Breast epithelium (tissue), 3 donors: ENCODE measurements around the gene SLC18A2.

Experiments
- POLR2A ChIP-seq: fragments of 450-650 bp; IDR thresholded peaks from one replicate; pipeline ENCODE4 v1.6.1; 2016; ENCODE audit warnings: antibody characterized with exemption, mild to moderate bottlenecking, moderate library complexity
- POLR2AphosphoS5 ChIP-seq, 3 donors: sonication (generic); formaldehyde crosslinking; IDR thresholded peaks; one replicate each; pipeline ENCODE4 v1.6.1; 2017; ENCODE audit warnings: antibody characterized with exemption in 3 of 3
- TF ChIP-seq, protein P1 (sequence below), 3 donors: fragments of 450-650 bp; IDR thresholded peaks; one replicate each; pipeline ENCODE4 v1.5.1; 2016 to 2017; ENCODE audit warnings: antibody characterized with exemption in 3 of 3, mild to moderate bottlenecking in 3 of 3, moderate library complexity in 3 of 3

DNA sequence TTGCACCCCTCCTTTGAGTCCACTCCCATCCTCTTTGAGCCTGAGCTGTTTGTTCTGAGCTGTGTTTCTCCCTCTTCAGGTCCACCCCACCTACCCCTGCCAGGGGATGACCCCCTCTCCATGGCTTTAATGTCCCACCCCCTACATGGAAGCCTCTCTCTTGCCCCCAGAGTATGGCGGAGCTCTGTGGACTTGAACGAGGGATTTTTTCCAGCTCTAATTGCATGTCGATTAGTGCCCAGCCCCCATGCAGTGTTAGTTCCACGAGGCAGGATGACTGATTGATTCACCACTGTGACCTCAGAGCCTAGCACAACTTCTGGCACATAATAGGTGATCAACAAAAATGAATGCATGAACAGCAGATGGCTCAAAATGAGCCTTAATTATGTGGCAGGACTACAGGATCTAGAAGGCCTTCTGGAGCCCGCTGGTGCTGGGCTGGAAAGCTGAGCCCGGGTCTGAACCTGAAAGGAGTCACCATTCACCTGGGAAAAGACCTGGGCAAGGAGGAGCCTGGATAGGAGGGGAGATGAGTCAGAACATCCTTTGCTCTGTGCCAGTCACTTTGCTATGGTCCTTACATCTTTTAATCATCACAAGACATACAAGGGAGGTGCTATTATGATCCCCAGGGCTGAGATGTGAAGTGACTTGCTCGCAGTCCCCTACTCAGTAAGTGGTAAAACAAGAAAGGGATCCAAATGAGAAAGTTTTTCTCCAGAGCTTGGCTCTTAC lies 17.1 kb upstream of the SLC18A2 start:
- TF ChIP-seq, protein P1, sequence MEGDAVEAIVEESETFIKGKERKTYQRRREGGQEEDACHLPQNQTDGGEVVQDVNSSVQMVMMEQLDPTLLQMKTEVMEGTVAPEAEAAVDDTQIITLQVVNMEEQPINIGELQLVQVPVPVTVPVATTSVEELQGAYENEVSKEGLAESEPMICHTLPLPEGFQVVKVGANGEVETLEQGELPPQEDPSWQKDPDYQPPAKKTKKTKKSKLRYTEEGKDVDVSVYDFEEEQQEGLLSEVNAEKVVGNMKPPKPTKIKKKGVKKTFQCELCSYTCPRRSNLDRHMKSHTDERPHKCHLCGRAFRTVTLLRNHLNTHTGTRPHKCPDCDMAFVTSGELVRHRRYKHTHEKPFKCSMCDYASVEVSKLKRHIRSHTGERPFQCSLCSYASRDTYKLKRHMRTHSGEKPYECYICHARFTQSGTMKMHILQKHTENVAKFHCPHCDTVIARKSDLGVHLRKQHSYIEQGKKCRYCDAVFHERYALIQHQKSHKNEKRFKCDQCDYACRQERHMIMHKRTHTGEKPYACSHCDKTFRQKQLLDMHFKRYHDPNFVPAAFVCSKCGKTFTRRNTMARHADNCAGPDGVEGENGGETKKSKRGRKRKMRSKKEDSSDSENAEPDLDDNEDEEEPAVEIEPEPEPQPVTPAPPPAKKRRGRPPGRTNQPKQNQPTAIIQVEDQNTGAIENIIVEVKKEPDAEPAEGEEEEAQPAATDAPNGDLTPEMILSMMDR (IDR thresholded peaks at IDR 0.05): no peak
- no peak for TF ChIP-seq POLR2A
- TF ChIP-seq POLR2AphosphoS5 (IDR thresholded peaks at IDR 0.05): no peak
